ENCODE measurements around the gene KHDC1.

DNA sequence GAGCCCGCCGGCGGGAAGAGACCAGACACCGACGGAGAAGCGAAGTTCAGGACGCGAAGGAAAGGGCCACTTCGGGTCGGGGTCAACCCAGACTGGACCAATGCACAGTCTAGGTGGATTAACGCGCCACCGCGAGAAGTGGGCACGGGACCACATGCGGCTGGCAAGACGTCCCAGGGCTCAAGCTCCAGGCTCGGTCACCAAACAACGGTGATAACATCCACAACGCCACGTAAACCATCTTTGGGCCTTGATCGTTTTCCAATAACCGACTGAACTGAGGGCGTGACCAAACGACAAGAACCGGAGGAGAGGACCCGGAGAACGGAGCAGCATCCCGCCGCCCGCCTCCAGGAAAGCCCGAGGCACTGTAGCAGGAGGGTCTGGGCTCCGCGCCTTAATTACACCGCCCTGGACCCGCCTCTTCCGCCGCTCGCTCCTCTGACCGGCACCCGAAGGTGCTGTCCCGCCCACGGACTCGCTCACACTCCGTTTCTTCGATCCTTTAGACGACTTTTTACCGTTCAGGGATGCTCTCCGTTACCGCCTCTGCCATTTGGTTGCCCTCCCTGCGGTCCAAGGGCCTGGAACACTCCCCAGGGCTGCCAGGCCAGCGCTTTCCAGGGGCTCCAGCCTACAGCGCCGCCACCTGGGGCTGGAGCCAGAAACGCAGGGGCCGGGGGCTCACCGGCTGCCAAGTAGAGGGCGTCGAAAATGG lies 46.9 kb upstream of the KHDC1 start:
- TF ChIP-seq, protein P1, sequence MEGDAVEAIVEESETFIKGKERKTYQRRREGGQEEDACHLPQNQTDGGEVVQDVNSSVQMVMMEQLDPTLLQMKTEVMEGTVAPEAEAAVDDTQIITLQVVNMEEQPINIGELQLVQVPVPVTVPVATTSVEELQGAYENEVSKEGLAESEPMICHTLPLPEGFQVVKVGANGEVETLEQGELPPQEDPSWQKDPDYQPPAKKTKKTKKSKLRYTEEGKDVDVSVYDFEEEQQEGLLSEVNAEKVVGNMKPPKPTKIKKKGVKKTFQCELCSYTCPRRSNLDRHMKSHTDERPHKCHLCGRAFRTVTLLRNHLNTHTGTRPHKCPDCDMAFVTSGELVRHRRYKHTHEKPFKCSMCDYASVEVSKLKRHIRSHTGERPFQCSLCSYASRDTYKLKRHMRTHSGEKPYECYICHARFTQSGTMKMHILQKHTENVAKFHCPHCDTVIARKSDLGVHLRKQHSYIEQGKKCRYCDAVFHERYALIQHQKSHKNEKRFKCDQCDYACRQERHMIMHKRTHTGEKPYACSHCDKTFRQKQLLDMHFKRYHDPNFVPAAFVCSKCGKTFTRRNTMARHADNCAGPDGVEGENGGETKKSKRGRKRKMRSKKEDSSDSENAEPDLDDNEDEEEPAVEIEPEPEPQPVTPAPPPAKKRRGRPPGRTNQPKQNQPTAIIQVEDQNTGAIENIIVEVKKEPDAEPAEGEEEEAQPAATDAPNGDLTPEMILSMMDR (IDR thresholded peaks at IDR 0.05) = peak in 1 of 4 experiments; percentile 19
- no peak for TF ChIP-seq POLR2A (IDR thresholded peaks at IDR 0.05)
- peak in 2 of 4 donors; percentile 10 to 47 for TF ChIP-seq POLR2AphosphoS5 (IDR thresholded peaks at IDR 0.05)

Data from sigmoid colon (tissue), 4 donors.